Caki2 (cell line): Measurements from ENCODE around the gene KLHL35. TPM values are rescaled to one million over a fixed set of nuclear protein-coding genes. Genes with fewer than 3 reads are reported as not detected.
"Not testable (repeated sequence)": the region's sequence is repeated elsewhere in the genome, so short reads cannot be mapped to it uniquely, and the experiment has no call there.

ENCODE experiments used
- DNase-seq: peaks from one replicate; pipeline ENCODE4 v3.0.0-alpha.2; 2015; ENCODE audit warnings: low read depth
- in situ Hi-C: cut with HindIII; loops from 2 replicates; pipeline ENCODE4 v1.10.0; 2016; ENCODE audit warnings: low sequenced_read_pairs, low pct_unique_long_range_greater_than_20kb, mixed read lengths
- total RNA-seq: library from RNA; depleted of rRNA; stranded (reverse); fragments of >200 nt; shearing (Covaris generic); gene quantifications from 2 replicates; pipeline ENCODE4 v1.2.3, GENCODE V29; 2014; ENCODE audit warnings: low replicate concordance

KLHL35 gene
- total RNA-seq, 1 experiment from 2014 or later = not detected

DNA sequence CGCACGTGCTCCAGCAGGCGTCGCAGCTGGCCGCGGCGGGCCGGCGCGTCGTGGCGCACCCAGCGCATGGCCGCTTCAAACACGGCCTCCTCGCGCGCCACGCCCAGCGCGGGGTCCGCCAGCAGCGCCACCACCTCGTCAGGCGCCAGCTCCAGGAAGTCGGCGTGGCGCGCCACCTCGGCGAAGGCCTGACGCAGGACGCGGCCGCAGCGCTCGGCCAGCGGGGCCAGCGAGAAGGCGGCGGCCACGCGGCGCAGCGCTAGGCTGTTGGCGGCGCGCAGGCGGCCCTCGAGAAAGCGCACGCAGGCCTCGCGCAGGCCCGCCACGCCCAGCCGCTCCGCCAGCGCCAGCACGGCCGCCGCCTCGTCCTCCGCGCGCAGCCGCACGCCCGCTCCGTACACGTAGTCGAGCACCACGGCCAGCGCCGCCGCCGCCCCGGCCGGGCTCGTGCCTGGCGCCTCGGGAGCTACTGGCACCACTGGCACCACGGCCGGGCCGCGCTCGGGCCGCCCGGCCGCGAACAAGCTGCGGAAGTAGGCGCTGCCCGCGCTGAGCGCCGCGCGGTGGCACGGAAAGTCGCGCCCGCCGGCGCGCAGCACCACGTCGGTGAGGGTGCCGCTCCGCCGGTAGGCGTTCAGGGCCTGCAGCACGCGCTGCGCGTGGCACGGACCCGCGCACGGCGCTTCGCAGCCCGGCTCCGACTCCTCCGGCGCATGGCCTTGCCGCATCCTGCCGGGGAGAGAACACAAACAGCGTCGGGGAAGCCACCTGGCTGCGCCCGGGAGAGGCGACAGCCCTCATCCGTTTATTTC lies 2.9 kb downstream of the KLHL35 start:
- in situ Hi-C loops = no loop called here
- no peak for DNase-seq

DNA sequence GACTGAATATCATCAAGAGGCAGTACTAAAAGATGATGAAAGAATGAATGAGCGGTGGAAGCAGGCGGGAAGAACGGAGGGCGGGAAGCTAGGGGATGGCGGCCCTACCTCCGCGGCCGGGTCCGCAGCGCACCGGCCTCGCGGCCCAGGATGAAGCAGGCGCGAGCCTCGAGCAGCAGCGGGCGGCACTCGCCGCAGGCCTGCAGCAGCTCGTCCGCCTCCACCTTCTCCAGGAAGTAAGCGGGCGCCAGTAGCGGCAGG lies 3.4 kb downstream of the KLHL35 start:
- in situ Hi-C loops = no loop called here
- no peak for DNase-seq

DNA sequence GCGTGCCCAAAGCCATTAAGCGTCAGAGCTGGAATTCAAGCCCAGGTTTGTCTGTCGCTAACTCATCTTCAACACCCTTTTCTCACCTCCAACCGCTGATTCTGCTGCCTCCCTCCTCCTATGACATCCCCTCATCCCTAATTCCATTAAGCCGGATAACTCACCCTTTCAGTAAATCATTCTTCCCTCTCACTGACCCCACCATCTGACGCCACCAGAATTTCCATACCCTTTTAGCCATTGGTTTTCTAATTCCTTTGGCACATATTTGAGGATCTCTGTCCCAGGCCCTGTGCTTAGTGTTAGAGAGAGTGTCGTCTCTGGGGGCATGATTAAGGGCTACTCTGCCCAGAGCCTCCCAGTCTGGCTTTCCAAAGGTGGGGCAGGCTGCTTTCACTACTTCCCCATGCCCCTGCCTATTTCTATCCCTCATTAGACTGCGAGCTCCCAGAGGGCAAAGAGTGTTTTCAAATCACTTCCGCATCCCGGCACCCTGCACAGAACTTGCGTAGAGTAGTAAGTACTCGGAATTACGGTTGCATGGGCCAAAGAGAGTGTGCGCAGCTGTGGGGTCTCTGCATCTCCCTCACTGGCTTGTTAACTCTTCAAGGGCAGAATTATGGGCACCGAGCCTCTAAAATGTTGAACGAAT lies 3.9 kb downstream of the KLHL35 start:
- DNase-seq = no peak
- in situ Hi-C loops = no loop called here

DNA sequence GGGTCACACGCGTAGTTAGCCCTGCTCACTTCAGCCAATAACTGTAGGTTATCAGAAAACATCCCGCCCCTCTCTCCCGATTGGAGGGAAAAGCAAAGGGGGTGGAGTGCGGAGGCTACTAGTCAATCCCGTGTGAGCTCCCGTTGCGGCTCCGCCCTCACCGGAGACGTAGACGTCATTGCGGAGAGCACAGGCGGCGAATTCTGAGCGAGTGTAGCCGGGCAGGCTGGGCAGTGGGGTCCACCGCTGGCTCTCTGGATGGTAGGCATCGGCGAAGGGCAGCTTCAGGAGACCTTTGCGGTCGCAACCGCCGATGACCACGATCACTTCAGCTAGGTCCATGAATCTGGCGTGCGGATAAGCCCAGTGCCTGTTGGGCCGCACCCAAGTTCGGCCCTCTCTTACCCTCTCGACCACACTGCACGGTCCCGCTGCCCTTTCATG lies 4.7 kb downstream of the KLHL35 start:
- DNase-seq = no peak
- in situ Hi-C loops = no loop called here

DNA sequence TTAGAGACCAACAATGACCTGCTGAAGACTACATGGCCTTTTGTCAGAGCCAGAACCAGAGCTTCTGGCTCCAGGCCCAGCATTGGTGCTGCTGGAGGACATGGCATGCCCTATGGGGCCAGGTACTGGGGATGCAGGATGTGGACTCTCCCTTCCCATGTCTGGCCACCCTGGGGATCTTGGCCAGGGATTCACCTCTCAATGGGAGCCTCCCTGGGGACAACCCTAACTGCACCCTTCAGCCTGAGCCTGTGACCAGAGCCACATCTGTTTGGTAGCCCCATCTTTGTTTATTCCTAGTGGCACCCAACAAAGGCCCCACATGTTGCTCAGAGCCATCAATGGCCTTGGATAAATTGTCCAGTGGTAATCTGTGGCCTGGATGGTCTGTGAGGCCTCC lies 5.8 kb downstream of the KLHL35 start:
- in situ Hi-C loops = no loop called here
- no peak for DNase-seq

DNA sequence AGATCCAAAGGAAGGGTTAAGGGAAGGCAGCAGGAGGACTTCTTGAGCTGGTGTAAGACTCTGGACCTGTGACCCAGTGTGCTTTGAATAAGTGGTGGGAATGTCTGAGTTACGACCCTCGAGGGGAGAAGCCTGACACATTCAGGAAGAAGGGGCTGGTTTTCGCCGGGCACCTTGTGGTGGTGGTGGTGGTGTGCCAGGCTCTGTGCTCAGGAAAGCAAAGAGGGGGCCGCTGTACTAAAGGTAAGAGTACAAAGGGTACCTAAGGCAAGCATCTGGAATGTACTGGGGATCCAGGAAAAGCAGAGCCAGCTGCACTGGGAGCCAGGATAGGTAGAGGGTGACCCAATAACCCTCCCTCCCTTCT lies 6.3 kb downstream of the KLHL35 start:
- in situ Hi-C loops = no loop called here
- DNase-seq = no peak

DNA sequence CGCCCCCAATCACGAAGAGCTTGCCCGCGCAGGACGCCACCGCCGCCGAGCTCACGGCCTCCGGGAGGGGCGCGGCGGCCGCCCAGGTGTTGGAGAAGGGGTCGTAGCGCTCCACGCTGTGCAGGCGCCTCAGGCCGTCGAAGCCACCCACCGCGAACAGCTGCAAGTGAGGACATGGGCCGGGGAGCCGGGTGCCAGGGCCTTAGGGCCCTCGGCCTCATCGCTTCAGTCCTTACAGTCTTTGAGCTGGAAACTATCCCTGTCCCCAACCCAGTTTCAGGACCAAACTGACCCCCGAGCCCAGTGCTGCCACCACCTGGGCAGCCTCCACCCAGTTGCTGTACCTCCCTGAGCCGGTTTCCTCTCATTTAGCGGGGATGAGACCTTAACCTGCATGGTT lies 7.6 kb downstream of the KLHL35 start:
- in situ Hi-C loops = no loop called here
- DNase-seq = no peak

DNA sequence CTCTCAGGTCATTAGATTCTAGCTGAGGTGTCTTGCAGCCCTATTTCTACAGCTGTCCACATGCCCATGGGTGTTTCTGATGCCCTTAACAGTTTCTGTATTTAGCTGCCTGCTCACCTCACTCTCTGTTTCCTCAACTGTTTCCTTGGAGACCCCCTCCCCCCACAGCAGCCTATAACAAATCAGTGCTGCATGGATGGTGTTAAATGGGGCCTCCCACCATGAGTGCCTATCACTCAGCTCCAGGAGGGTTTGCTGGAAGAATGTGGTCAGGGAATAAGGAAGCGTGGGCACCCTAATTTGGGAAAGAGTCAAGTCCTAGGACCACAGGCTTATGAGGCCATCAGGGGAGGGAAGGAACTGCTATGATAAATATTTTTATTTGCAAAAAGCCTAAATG lies 8.6 kb downstream of the KLHL35 start:
- DNase-seq = no peak
- in situ Hi-C loops = no loop called here

DNA sequence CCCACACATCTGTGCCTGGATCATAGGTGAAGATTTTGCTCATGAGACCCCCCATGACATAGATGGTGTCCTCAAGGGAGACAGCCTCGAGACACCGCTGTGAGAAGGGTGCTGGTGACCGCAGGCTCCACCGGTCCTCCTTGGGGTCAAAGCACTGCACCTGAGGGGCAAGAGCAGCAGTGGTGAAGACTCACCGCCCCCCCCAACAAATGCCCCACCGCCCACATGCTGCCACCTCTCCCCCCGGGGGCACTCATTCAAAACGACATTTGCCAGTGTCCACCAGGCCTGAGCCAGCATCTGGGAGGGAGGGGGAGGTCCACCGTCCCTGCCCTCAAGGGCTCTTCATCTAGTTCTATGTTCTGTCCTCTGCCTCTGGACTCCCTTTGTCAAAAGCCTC lies 9.3 kb downstream of the KLHL35 start:
- no peak for DNase-seq
- in situ Hi-C loops = no loop called here

DNA sequence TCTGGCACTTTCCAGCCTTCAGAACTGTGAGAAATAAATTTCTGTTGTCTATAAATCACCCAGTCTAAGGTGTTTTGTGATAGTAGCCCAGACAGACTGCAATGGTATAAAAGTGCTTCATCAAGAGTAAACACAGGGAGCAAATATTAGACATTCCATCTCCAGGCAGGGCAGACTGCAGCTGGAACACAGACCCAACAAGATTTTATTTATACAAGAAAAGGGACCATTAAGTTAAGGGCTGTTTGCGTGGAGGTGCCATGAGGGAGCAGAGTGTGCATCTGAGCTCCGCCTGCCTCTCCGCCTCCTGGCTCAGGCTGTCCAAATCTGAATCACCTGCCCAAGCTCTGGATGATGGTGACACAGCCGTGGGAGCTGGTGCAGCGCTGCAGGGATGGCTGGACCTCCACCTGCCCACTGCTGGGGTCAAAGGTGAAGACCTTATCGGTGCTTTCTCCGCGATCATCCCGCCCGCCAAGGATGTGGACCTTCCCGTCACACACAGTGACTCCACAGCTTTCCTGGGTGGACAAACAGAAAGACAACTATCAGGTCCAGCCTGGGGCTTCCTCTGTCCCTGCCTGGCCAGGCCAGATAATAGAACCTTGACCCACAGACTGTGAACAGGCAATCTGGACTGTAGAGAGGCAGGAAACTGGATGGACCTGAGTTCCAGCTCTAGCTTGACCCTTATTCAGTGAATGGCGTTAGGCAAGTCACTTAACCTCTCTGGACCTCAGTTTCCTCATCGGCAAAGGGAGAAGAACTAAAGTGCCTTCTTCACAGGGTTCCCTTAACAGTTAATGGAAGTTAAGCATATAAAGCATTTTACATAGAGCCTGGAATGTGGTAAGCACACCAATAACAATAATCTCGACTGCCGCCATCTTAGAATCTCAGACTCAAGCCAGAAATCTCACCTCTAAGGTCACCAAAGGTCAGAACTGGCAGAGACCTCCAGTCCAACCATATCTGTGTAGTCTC lies 10.5 kb downstream of the KLHL35 start:
- in situ Hi-C loops = no loop called here
- no peak for DNase-seq

DNA sequence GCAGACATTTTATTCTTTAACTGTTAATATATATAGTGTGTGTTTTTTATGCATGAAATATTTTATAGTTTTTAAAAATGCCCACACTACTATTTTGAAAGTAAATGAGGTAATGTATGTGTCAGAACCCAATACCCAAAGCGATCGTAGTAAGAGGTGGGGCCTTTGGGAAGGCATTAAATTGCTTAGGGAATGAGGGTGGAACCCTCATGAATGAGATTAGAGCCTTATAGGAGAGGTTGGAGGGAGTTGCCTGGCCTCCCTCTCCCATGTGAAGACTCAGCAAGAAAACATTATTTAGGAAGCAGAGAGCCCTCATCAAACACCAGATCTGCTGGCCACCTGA lies 11.1 kb downstream of the KLHL35 start:
- in situ Hi-C loops = no loop called here
- no peak for DNase-seq

DNA sequence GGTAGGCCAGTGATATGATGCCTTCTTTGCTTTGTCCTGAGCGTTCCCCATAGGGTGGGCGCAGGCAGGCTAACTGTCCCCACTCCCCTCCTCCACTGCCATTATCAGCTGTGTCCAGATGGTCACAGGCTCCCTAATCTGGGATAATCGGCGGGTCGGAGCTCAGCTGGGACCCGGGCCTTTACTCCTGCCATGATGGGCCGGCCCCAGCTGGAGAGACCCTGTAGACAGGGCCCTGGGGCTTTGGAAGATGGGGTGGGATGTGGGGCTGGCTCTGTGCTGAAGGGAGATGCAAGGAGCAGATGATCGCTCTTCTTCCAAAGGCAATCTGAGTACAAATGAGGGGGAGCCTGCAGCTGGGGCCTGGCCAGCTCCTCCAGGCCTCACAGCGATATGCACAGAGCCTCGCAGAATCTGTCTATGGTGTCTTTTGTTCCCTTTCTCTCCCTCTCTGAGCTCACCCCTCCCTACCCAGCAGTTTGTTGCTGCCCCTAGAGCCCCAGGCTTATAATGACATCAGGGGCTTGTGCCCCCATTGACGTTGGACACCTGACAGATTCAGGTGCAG lies 11.9 kb downstream of the KLHL35 start:
- in situ Hi-C loops = no loop called here
- no peak for DNase-seq

DNA sequence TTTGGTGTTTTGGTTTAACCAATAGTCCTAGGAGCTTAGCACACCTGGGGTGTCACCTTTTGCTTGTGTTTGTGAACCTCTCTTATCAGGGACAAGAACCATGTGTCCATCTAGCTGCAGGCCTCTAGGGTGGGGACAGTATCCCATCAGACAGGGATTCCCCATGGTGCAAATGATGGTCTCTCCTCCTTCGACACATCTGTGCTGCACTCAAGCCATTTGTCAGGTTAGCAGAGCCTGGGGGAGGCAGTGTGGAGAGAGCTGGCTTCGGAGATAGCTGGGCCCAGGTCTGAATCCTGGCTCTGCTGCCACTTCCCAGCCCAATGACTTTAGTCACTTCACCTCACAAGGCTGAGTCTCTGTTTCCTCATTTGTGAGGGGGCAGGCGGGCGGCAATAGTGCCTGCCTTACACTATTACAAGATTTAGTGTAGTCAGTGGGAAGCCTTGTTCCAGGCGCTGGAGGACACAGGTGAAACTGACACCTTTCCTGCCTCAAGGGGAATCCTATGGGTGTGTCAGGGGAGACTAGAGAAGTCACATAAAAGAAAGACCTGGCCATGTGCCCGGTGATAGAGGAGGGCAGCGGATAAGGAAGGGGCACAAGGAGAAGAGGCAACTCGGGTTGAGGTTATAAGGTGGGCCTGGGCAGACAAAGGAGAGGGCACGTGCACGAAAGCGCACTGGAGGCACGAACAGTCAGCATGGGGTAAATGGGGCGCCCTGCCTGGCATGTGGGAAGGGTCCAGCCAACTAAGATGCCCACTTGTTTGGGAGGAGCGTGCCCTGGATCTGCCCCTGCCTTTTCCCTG lies 12.6 kb downstream of the KLHL35 start:
- in situ Hi-C loops = no loop called here
- no peak for DNase-seq

DNA sequence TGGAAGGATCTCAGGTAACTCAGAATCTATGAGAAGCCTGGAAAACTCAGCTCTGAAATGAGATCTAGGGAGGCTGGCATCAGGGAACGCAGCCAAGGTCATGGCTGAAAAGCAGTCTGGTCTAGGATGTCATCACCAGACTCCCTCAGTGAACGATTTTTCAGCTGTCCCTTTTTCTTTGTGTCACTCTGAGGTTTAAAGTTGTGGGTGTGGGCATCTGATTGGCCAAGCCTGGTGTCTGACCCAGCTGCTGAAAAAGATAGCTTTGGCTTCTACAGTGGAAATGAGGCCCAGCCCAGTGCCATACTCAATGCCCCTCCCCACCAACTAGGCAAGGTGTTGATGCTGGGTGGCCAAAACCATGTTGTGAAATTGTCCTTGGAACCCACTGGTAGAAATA lies 19.1 kb downstream of the KLHL35 start:
- no peak for DNase-seq
- in situ Hi-C loops = no loop called here

DNA sequence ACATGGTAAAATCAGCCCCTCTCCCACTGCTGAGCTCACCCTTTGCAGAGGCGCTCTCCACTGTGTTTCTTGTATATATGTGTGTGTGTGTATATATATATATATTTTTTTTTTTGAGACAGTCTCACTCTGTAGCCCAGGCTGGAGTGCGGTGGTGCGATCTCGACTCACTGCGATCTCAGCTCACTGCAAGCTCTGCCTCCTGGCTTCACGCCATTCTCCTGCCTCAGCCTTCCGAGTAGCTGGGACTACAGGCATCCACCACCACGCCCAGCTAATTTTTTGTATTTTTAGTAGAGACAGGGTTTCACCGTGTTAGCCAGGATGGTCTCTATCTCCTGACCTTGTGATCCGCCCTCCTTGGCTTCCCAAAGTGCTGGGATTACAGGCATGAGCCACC lies 19.9 kb downstream of the KLHL35 start:
- in situ Hi-C loops = not testable (repeated sequence)

DNA sequence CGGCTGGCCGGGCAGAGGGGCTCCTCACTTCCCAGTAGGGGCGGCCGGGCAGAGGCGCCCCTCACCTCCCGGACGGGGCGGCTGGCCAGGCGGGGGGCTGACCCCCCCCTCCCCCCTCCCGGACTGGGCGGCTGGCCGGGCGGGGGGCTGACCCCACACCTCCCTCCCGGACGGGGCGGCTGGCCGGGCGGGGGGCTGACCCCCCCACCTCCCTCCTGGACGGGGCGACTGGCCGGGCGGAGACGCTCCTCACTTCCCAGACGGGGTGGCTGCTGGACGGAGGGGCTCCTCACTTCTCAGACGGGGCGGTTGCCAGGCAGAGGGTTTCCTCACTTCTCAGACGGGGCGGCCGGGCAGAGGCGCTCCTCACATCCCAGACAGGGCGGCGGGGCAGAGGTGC lies 23.0 kb downstream of the KLHL35 start:
- DNase-seq, in situ Hi-C loops: not testable (repeated sequence)

More for the DNA sequence above, 19.9 kb downstream of the KLHL35 start:
- not testable (repeated sequence) for DNase-seq

DNA sequence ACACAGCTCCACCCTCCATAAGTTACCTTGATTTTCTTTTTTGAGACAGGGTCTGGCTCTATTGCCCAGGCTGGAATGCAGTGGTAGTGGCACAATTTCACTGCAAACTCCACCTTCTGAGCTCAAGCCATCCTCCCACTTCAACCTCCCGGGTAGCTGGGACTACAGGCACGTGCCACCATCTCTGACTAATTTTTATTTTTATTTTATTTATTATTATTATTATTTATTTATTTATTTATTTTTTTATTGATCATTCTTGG lies 24.1 kb downstream of the KLHL35 start:
- no peak for DNase-seq
- in situ Hi-C loops = no loop called here

DNA sequence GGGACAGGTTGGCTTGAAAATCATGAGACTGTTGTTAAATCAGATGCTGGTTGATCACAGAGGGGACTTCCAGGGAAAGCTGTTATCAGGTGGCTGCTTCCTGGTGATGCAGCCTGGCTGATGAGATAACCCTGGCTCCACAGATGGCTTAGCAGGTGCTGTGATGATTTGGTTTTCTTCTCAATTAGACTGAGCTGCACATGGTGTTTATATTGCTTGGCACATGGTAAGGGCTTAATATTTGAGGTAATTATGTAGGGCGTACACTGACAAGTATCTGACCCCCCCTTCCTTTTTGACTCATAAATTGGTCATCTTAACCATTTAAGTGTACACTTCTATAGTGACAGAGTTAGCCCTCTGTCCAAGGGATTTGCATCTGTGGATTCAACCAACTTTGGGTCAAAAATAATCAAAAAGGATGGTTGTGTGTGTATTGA lies 26.6 kb downstream of the KLHL35 start:
- in situ Hi-C loops = no loop called here
- DNase-seq = peak; percentile 29
